ENCODE data around the gene PRKCD. TPM values are rescaled to one million over a fixed set of nuclear protein-coding genes. Genes with fewer than 3 reads are reported as not detected.

Gene PRKCD
- total and polyA plus RNA-seq, 9 of the 15 experiments (the other 6 are each of a cell fraction or from before 2014, with no cell fraction given), result 2.5 to 19.5 (median 6.1) TPM

DNA sequence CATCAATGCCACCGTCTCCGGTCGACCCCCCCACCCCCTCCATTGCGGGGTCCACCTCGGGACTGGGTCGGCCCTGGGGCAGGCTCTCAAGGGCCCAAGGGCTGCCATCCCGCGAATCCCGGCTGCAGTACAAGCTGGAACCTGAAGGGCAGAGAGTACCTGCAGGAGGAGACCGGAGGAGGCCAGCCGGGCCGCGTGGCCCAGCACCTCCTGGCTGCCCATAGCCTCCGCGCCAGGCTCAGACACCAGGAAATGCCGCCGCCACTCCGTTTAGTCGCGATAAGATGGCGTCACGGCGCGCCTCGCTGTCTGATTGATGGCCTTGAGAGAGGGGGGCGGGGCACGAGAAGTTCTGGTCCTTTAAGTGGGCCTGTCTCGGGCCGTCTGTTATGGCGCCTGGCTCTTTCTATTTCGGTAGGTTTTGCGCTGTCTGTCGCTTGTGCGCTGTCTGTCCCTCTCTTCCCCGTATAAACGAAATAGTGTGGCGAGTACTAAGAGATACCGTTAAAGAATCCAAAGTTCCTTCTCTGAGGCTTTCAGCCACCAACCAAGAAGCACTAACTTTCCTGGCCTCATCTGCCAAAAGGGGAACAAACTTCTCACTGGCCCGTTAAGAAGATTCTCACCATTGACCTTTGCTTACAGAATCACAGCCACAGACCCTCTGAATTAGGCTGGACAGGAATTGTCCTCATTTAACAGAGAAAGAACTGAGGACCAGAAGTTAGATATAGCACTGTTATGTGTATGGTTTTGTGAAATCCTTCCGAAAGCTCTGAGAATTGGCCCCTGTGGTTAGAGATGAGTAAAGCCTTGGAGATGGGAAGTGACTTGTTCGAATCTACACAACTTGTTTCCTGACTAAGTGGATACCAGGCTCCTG is 30.6 kb upstream of the PRKCD start, which contains the start of gene RFT1 (continued):
- TF ChIP-seq ZFP91 (CRISPR knock-in tag; IDR thresholded peaks at IDR 0.05), result peak; percentile 57; the same call in 1 of the 2 replicates
- no peak for TF ChIP-seq ZNF140 (CRISPR knock-in tag; IDR thresholded peaks at IDR 0.05)
- no peak for TF ChIP-seq ETV6 (IDR thresholded peaks at IDR 0.05; ENCODE audit: borderline replicate concordance in 1 of 2, low read depth in 2 of 2, low read length in 1 of 2)
- TF ChIP-seq ETV6 (CRISPR knock-in tag; IDR thresholded peaks at IDR 0.05; ENCODE audit: borderline replicate concordance), result no peak
- TF ChIP-seq ZNF589 (CRISPR knock-in tag; IDR thresholded peaks at IDR 0.05; ENCODE audit: low read depth), result no peak
- TF ChIP-seq, protein P1, sequence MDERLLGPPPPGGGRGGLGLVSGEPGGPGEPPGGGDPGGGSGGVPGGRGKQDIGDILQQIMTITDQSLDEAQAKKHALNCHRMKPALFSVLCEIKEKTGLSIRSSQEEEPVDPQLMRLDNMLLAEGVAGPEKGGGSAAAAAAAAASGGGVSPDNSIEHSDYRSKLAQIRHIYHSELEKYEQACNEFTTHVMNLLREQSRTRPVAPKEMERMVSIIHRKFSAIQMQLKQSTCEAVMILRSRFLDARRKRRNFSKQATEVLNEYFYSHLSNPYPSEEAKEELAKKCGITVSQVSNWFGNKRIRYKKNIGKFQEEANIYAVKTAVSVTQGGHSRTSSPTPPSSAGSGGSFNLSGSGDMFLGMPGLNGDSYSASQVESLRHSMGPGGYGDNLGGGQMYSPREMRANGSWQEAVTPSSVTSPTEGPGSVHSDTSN (CRISPR knock-in tag; IDR thresholded peaks at IDR 0.05; ENCODE audit: low read depth), result peak; percentile 83
- TF ChIP-seq, protein P1 (tag; conservative IDR thresholded peaks at IDR 0.05; ENCODE audit: low read depth), result peak; percentile 94
- TF ChIP-seq ZNF23 (CRISPR knock-in tag; IDR thresholded peaks at IDR 0.05), result no peak
- TF ChIP-seq ZNF232 (CRISPR knock-in tag; IDR thresholded peaks at IDR 0.05), result no peak
- no peak for TF ChIP-seq TARDBP (IDR thresholded peaks at IDR 0.05)
